SW480 (cell line): Measurements from ENCODE around the gene OR2AG2.
"Not testable (repeated sequence)": the region's sequence is repeated elsewhere in the genome, so short reads cannot be mapped to it uniquely, and the experiment has no call there.

Experiments used
- DNase-seq: peaks from one replicate; pipeline ENCODE4 v3.0.0-alpha.2; 2016; ENCODE audit warnings: low spot score

Gene OR2AG2, protein sequence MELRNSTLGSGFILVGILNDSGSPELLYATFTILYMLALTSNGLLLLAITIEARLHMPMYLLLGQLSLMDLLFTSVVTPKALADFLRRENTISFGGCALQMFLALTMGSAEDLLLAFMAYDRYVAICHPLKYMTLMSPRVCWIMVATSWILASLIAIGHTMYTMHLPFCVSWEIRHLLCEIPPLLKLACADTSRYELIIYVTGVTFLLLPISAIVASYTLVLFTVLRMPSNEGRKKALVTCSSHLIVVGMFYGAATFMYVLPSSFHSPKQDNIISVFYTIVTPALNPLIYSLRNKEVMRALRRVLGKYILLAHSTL

DNA sequence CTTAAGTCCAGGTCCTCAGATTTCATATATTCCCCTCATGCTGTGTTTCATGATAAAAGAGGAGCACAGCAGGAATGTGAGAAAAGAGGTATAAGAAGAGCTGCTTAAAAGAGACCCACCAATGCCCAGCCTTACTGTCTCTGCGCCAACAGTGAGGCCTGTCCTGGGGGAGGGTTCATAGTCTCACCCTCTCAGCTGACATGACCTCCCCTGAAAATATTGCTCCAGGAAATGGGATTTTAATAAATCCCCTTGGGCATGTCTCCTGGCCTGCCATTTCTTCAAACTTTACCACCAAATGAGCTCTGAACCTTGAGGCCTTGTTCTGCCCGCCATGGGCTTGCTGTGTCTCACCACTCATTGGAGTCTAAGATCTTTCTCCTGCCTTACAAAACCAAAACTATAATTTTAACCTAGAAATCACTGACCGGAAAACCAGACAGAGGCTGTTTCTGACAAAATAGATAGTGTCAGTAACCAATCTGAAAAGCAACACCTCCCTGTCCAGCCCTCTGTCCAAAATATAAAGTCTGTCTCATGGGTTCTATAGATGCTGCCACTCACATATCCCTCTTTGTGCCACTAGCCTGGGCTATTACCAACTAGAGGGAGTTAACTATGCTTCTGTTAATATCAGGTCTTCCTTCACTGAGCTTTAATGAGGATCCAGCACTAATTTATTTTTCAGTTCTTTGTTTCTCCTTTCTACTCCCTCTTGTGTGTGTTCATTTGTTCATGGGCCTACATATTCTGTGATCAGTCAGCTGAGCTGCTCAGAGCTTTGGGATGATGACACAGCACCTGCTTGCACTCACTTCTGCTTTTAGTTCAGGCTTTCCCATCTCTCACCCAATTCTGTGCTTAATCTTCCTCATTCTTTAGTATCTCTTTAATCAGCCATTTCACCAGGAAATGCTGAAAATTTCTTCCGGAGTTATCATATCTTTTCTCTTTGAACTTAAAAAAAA, at the start of gene OR2AG2:
TSS of gene OR2AG2 (minus strand) at position 51 of the 968 bp plus-strand sequence. CDS start 3,019 bp downstream, outside the sequence.
- DNase-seq, result no peak

DNA sequence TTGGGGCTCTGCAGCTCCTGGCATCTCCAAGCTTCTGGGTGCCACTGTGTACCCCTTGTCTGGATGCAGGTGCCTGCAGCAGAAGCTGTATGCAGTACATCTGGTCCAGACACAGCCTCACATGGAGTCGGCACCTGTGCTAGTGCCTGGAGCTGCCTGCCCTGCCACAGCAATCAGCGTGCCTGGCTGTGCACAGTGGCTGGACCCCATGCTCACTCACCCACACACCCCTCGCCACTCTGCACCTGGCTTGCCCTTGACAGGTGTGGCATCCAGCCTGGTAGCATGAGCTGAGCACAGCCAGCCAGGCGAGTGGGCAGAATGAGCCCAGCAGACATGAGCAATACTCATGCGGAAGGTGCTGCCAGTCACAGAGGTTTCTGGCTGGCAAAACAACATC, 47.2 kb upstream of the OR2AG2 start:
- no peak for DNase-seq

DNA sequence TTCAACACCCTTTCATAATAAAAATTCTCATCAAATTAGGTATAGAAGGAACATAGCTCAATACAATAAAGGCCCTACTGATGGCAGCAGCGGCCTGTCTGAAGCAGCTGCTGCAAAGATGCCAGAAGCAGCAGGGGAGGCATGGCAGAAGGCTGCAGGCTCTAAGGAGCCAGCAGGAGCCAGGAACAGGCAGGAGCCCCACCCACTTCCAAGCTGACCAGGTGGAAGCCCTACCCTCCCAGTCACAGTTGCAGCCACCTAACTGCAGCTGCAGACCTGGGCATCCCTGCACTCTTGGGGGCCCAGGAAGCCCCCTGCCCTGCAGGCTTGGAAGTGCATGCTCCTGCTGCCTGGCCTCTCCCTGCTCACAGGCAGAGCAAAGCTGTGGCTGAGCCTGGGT, 45.9 kb upstream of the OR2AG2 start:
- DNase-seq, result no peak

DNA sequence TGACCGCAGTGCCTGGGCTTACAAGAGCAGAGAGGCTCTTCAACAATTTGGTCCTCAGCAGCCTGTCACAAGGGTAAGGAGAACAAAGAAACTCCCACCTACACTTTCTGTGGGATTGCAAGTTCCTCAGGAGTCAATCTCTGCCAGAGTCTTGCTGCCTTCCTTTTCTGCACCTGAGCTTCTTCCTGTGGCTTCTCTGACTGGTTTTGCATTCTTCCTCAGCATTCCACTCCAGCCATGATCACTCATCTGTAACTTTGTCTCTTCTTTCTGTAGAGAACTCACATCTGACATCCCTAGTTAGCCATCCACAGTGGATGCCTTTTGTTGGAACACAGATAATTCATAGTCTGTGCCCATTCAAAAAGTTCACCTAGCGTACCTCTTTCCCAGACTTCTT, 41.9 kb upstream of the OR2AG2 start:
- no peak for DNase-seq

DNA sequence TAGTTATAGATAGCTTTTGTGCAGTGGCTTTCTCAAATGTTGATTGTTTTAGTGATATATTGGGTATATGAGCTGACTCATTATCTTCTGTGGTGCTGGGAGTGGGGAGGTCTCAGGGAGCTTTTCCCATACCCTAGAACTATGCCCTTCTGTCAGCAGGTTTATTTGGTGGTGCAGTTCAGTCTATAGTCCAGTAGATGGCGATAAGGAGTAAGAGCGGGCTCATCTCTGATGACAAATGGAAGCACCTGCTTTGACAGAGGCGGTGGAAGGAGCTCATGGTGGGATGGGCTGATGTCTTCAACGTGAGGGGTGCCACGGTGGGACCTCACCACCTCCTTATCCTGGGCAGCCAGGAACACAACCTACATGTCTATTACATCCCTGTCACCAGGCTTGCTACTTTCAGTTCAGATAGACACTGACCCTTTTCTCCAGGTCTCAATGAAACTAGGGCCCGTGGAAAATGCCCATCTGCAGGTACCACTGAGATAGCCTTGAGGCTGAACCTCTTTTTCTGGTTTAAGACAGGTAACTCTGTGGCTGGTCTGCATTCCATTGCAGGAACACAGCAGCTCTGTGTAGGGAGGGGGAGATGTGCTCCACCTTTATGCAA, 40.7 kb upstream of the OR2AG2 start:
- peak; percentile 62 for DNase-seq

DNA sequence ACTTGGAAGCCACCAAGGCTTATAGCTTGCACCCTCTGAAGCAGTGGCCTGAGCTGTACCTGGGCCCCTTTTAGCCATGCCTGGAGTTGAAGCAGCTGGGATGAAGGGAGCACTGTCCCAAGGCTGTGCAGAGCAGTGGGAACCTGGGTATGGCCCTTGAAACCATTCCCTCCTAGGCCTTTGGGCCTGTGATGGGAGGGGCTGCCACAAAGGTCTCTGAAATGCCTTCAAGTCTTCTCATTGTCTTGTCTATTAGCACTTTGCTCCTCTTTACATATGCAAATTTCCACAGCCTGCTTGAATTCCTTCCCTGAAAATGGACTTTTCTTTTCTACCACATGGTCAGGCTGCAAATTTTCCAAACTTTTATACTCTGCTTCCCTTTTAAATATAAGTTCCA, 29.3 kb upstream of the OR2AG2 start:
- DNase-seq, result not testable (repeated sequence)

DNA sequence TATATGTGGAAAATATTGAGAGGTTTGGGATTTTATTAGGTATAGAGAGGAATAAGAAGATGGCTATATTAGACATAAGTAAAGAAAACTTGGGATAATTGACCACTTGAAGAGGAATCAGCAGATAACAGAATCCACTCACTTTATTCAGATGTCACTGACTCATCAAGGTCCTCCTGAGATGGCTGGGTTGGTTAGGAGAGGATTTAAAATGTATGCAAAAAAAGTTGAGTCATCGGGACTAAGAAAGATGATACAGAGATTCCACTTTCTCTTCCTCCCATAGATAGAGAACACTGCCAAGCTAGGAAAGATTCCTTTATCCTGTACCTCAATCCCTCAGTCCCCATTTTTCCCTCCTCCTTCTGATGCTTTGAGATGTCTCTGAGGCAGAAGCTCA, 27.6 kb upstream of the OR2AG2 start, which contains the start of gene OR6A2:
TSS of gene OR6A2 (minus strand) at position 288 of the 400 bp plus-strand sequence. CDS start 3,981 bp downstream, outside the sequence.
- DNase-seq, result no peak

DNA sequence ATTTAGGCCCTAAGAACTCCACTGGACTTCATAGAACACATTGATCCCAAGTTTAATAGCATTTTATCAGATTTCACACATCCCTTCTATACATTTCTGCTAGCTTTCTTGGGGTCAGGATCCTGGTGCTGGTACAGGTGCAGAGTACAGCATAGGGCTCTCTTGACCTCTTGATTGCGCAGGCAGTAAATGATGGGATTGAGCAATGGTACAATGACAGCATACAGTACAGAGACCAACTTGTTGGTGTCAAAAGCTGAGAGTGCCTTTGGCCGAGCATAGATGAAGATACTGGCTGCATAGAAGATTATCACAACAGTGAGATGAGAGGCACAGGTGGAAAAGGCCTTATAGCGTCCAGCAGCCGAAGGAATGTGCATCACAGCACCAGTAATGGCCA, 22.9 kb upstream of the OR2AG2 start:
- no peak for DNase-seq

DNA sequence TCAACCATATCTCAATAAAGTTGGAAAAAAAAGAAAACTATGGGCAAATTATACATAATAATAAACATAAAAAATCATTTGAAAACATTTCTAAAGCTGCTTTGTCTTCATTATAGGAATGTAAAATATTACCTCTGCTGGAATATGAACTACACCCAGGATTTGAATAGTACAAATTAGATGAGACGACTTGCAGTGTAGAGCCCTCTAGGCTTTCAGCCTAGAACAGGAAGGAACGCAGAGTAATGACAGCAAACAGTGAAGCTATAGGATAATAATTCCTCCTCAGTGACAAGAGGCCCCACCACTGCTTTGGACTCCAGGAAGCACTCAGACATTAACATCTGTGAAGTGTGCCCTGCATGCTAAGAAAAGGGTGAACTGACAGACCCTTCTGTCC, 18.8 kb upstream of the OR2AG2 start:
- no peak for DNase-seq

DNA sequence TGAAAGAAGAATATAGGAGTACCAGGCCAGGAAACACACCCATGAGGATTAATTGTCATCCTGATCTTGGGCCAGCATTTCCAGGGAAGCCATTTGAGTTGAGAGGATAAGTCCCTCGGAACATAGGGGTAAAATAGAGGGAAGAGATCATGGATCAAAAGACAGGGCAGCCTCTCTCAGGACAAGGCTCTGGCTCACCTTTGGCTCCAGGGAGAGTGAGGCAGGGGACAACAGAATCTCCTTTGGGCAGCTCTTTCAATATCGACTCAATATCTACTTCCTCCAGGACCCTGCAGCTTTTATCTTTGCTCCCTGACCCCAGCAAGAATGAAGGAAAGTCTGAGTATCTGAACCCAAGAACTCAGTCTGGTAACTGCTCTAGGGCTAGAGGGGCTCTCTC, 10.9 kb upstream of the OR2AG2 start, which contains the start of gene OR2AG1:
TSS of gene OR2AG1 (plus strand) at position 301 of the 400 bp plus-strand sequence. CDS start 2,018 bp downstream, outside the sequence.
- no peak for DNase-seq

DNA sequence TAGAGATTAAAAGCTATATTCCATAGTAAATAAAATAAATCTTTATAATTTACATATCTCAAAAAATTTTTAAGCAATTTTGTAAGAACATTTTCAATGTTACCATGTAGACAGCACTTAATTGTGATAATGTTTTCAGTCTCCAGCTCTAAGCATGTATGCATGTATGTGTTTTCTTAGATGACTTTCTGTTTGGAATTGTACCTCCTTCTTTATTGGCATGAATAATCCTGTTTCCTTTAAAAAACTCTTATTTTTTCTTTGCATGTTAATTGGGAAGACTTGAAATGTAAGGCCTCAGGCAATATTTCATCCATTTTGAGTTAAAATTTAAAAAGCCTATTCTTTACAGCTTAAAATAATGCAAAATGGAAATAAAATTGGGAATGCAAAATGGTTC, 9.1 kb upstream of the OR2AG2 start:
- no peak for DNase-seq

DNA sequence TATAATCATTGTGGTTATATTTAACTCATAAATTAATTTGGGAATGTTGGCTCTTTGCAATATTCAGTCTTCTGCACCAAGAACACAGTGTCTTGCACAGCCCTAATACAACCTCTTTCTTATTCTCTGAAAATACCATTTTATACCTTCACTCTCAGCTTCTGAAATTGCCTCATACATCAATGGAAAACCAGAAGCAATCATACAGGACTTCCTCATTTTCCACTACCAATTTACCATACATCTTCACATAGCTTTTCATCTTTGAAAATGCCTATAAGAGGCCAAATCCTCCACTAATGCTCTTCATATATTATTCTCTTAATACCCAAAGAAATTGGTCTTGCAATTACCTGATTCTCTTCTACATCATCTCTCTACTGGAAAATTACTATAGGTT, 6.7 kb upstream of the OR2AG2 start:
- DNase-seq, result no peak

DNA sequence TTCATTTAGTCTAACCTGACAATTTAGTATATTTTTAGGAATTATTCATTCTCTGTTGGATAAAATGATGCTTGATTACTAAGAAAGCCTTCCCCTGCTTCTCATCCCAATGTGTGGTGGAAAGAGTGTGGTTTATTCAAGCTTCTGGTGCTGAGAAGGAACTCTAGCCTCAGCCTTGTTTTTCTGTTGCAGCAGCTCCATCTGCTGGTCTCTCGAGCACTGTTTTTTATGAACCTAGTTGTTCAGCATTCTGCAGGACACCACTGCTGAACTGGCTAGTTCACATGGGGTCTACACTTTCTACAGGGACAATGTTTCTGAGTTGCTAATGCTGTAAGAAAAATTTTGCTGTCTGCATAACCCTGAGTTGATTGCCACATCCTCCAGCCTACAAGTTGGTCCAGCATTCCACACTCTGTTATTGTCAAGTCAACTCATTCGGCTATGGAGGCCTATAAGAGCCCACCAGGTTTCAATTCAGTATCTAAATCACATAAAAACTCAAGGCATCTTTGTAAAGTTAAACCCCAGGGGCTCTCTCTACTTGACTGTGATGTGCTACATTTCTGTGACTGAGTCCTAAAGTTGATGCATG, 14.3 kb downstream of the OR2AG2 start:
- DNase-seq, result peak; percentile 70

DNA sequence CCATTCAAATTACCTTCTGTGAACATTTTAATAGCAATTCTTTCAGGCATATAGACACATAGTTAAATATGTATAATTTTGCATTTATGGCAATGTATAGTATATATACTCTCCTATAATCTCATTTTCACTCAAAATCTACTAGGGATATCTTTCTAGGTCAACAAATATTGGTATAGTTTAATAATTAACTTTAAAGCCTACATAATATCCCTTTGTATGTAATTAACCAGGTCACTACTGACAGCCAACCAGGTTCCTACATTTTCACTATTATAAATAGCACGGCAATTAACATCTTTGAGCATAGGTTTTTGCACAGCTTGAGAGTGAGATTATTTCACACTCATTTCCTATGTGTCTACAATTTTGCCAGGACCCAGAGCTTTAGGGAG, 15.8 kb downstream of the OR2AG2 start:
- no peak for DNase-seq

DNA sequence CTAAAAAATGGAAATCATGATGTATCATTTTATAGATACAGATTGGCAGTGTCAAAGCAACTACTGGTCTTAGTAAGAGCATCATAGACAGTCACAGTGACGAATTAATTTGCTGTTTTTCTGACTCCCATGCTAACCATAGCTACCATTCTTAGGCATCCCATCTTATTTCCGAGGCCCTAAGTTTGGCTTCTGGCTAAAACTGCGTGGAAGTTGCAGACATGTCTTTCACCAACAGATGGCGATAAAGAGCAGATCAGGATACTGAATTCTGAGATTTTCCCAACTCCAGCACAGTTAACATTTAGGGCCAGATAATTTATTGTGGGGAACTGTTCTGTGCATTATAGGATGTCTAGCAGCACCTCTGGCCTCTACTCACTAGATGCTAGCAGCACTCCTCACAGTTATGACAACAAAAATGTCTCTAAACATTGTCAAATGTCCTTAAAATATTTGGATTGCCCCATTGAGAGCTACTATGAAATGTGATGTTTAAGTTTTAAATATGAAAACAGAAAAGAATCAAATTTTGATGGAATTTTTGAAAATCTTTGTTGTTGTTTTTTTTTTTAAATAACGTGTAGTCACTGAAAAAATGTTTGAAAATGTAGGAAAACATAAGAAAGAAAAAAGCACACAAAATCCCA, 16.3 kb downstream of the OR2AG2 start:
- peak; percentile 30 for DNase-seq

DNA sequence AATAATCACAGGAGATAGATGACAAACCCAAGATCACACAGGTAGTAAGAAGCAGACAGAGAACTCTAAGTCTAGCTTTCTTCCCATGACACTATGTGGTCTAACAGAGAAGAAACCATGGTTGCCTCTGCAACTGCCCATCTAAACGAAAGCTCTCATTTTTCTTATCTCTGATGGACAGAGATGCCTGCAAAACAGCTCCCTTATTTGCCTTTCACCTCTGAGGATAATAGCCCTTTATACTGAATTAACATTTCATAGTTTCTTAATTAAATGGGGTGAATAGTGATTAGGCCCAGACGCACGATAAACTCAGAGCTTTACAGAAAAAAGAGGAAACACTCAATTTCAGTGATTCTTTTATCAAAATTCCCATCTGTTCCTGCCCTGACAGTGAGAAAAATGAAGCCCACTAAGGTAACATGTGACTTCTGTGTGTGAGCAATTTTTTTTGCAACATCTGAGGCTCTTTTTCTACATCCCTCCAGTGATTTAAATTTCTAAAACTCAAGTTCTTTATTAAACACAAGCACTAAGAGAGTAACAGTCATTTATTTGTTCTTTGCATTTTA, 24.6 kb downstream of the OR2AG2 start:
- DNase-seq, result no peak

DNA sequence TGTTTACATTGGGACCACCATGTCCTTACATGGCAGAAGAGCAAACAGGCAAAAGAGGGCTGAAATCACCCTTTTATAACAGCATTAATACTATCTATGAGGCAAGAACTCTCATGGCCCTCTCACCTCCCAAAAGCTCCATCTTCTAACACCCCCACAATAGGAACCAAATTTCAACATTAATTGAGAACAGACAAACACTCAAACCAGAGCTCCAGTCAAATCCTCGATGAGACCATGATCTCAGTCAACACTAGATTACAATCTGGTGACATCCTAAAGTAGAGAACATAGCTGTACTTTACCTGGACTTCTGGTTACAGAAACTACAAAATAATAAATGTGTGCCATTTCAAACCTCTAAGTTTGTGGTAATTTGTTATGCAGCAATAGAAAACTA, 25.1 kb downstream of the OR2AG2 start:
- no peak for DNase-seq

DNA sequence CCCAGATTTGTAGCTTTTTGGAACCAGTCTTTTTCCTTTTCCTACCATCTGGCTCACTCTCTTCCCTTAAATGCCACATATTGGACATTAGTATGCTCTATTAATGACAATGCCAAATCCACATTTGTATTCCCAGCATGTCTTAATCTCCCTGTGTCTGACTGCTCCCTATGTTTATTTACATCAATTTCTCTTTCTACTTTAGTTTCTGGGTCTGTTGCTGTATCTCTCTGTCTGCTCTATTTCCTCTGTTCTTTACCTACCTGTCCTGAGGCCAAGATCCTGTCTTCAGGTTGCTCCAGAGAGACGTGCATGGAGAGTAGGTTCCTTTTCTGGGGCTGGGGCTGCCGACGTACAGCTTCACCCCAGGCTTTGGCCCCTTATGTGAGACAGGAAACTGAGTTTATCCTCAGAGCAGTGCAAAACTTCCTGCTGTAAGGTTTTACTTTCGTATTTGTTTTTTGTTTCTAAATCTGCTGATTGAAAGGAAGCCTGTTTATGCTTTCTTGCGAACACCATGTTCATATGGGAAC, 25.6 kb downstream of the OR2AG2 start:
- no peak for DNase-seq

DNA sequence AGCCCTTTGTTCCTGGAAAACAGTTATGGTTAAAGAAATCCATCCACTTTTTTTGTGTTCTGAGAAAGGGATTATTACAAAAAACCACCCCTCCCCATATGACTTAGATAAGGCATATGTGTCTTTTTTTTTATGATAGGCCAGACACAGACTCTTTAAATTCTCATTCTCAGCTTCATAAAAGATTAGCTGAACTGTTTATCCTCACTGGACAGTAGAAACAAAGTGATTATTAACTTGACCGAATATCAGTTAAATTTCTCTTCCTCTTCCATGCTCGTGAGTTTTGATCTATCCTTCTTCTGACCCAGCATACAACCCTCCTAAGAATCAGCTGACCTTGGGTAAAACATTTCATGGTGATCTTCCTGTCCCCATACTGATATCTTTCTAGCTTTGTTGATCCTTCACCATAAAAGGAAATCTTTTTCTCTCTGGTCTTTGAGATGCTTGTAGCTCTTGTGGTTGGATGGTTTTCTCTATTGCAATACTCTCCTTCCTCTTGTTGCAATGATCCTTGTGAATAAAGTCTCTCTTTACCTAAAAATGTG, 26.2 kb downstream of the OR2AG2 start:
- DNase-seq, result no peak

DNA sequence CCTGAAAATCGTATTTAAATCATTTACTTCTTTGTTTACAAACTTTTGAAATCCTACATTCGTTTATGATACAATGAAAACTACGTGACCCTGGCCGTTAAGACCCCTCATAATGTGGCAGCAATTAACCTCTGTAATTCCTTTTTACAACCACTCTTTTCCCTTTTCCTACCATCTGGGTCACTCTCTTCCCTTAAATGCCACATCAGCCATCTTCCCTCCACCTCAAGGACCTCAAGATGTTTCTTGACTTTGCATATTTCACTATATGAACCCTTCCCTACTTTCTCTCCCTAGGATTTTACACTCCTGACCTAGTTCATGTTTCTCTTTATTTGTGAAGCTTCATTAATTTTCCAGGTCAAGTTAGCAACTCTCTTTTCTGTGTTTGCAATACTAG, 26.8 kb downstream of the OR2AG2 start:
- no peak for DNase-seq

DNA sequence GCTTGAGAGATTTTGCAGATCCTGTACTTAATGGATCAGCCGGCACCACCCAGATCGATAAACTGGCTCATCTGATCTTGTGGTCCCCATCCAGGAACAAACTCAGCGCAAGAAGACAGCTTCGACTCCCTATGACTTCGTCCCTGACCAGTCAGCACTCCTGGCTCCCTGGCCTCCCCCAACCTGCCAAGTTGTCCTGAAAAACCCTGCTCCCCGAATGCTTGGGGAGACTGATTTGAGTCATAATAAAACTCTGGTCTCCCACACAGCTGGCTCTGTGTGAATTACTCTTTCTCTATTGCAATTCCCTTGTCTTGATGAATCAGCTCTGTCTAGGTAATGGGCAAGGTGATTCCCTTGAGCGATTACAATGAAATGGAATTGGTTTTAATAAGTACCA, 29.5 kb downstream of the OR2AG2 start:
- no peak for DNase-seq
